HFF-Myc (cell line): Measurements from ENCODE around the gene SULT4A1.

Experiments used
- DNase-seq: peaks from one replicate; pipeline ENCODE4 v3.0.0-alpha.2; 2011; ENCODE audit warnings: low read depth; ENCODE audit errors: extremely low read depth
- H3K4me3 ChIP-seq: replicated peaks from 2 replicates; pipeline ENCODE4 v1.5.1; 2011; ENCODE audit warnings: low read depth, mild to moderate bottlenecking, control low read depth, low read length
- CTCF ChIP-seq: IDR thresholded peaks from 2 replicates; pipeline ENCODE4 v1.5.1; 2012; ENCODE audit warnings: mild to moderate bottlenecking, low read depth, low read length, control low read depth; ENCODE audit errors: missing control alignments

The SULT4A1 gene

DNA sequence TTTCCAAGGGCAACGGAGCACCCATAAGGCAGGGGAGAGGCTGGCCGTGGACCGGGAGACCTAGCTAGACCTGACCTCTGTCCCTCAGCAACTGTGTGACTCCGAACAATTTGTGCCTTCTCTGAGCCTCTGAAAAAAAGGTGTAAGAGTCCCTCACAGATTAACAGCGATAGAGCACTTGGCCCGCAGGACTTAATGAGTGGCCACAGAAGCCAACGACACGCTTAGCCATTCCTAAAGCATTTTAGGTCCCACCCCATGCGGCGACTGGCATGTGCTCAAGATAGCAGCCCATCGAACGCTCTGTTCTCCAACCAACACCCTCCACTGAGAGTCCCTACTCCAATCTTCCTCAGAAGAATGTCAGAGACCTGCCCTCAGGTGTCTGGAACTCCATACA is 1.5 kb downstream of the SULT4A1 start:
- no peak for TF ChIP-seq CTCF
- H3K4me3 ChIP-seq = no peak overlapping the region
- DNase-seq = no peak

GRCh38 chr22:43860126-43860525 is 2.2 kb downstream of the SULT4A1 start:
- DNase-seq = no peak
- no peak overlapping the region for H3K4me3 ChIP-seq
- no peak for TF ChIP-seq CTCF

GRCh38 chr22:43859621-43860020 is 2.7 kb downstream of the SULT4A1 start:
- no peak for DNase-seq
- no peak overlapping the region for H3K4me3 ChIP-seq
- no peak for TF ChIP-seq CTCF

DNA sequence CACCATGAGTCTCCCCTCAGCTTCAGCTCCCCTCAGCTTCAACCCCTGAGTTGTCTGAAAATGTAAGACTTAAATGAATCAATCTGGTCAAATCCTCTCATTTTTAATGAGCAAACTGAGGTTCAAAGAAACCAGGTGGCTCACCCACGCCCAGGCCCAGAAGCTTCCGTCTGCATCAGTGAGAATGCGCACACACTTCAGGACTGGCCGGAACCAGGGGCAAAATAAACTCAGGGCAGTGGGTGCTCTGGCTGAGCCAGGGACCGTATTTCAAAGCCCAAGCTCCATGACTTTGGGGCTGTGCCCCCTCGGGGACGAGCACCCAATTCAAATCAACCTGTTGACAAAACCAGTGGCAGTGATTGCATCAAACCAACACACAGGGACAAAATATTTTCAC is 3.1 kb downstream of the SULT4A1 start:
- DNase-seq = no peak
- no peak for TF ChIP-seq CTCF
- no peak overlapping the region for H3K4me3 ChIP-seq

- H3K4me3 ChIP-seq = no peak overlapping the region
- DNase-seq = no peak
- no peak for TF ChIP-seq CTCF
Observed at GRCh38 chr22:43858156-43858895, 4.0 kb downstream of the SULT4A1 start.

GRCh38 chr22:43857367-43857766 is 4.9 kb downstream of the SULT4A1 start:
- no peak for DNase-seq
- H3K4me3 ChIP-seq = no peak overlapping the region
- TF ChIP-seq CTCF = no peak

- H3K4me3 ChIP-seq = no peak overlapping the region
- TF ChIP-seq CTCF = no peak
- no peak for DNase-seq
Observed at GRCh38 chr22:43855431-43855830, 6.9 kb downstream of the SULT4A1 start.
